Measurements from ENCODE around the gene DCP2. TPM values are rescaled to one million over a fixed set of nuclear protein-coding genes. Genes with fewer than 3 reads are reported as not detected.

Gene DCP2
- total RNA-seq, 4 donors from 2014 or later, result 15.7 to 26.7 (median 17.7) TPM

DNA sequence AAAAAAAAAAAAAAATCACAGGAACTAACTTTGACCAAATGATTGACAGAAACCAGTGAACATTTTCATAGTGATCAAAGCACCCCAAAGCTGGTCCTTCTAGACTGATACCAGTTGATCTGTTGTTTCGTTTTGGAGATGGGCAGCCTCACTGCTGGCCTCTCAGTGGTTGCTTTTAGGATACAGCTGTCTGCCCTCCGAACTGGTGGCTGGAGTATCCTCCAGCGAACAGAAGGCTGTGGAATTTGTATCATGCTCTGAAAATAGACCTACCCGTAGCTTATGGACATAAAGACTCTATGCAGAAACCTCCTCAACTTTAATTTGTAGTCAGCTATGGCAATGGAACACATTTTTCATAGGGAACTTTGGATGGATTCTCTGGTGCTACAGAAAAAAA is 49.0 kb downstream of the DCP2 start:
- no peak overlapping the region for H3K4me3 ChIP-seq
- 95% methylated on average over 4 of the region's 4 CpGs for WGBS
- no peaks in the 10 kb centered on the region for H3K27me3 ChIP-seq
- intact Hi-C loops (cut with DNase I), result no loop called here
- no peaks in the 10 kb centered on the region for H3K9me3 ChIP-seq
- no peak overlapping the region for H3K27ac ChIP-seq (replicated peaks in 1 of 4)
- peaks cover 0 to 40% (median 38%) of the 10 kb centered on the region in 4 donors for H3K36me3 ChIP-seq
- no peaks in the 10 kb centered on the region for H3K4me1 ChIP-seq
- DNase-seq (ENCODE audit: extremely low spot score), result no peak
- TF ChIP-seq EP300 (IDR thresholded peaks at IDR 0.05) (no peak), CTCF (IDR thresholded peaks at IDR 0.05) (no peak), POLR2AphosphoS5 (IDR thresholded peaks at IDR 0.05) (no peak), POLR2A (IDR thresholded peaks at IDR 0.05; ENCODE audit: low read depth) (no peak)

- TF ChIP-seq POLR2A (IDR thresholded peaks at IDR 0.05; ENCODE audit: low read depth) (no peak), CTCF (IDR thresholded peaks at IDR 0.05) (no peak), POLR2AphosphoS5 (IDR thresholded peaks at IDR 0.05) (no peak), EP300 (IDR thresholded peaks at IDR 0.05) (no peak)
- peaks cover 0 to 40% (median 38%) of the 10 kb centered on the region in 4 donors for H3K36me3 ChIP-seq
- no peak overlapping the region for H3K4me3 ChIP-seq
- H3K27ac ChIP-seq (replicated peaks in 1 of 4), result no peak overlapping the region
- no peaks in the 10 kb centered on the region for H3K9me3 ChIP-seq
- no peaks in the 10 kb centered on the region for H3K27me3 ChIP-seq
- no peak for DNase-seq (ENCODE audit: extremely low spot score)
- intact Hi-C loops (cut with DNase I), result no loop called here
- H3K4me1 ChIP-seq, result no peaks in the 10 kb centered on the region
- 94% methylated on average over 4 of the region's 4 CpGs for WGBS
Observed at GRCh38 chr5:113026211-113026610, 49.6 kb downstream of the DCP2 start.

GRCh38 chr5:113027015-113027414 is 50.4 kb downstream of the DCP2 start:
- H3K27me3 ChIP-seq, result no peaks in the 10 kb centered on the region
- peaks cover 0 to 40% (median 38%) of the 10 kb centered on the region in 4 donors for H3K36me3 ChIP-seq
- intact Hi-C loops (cut with DNase I), result no loop called here
- H3K4me1 ChIP-seq, result peaks cover 0 to 5% (median 0%) of the 10 kb centered on the region in 4 donors
- DNase-seq (ENCODE audit: extremely low spot score), result no peak
- TF ChIP-seq POLR2AphosphoS5 (IDR thresholded peaks at IDR 0.05) (no peak), EP300 (IDR thresholded peaks at IDR 0.05) (no peak), POLR2A (IDR thresholded peaks at IDR 0.05; ENCODE audit: low read depth) (no peak), CTCF (IDR thresholded peaks at IDR 0.05) (no peak)
- 89% methylated on average over 8 of the region's 8 CpGs for WGBS
- H3K9me3 ChIP-seq, result no peaks in the 10 kb centered on the region
- H3K27ac ChIP-seq (replicated peaks in 1 of 4), result no peak overlapping the region
- H3K4me3 ChIP-seq, result no peak overlapping the region

- Histone ChIP-seq H3K27ac (replicated peaks in 1 of 4) (no peak overlapping the region), H3K27me3 (no peaks in the 10 kb centered on the region), H3K36me3 (peaks cover 0 to 40% (median 38%) of the 10 kb centered on the region in 4 donors), H3K4me1 (peaks cover 0 to 7% (median under 1%) of the 10 kb centered on the region in 4 donors), H3K4me3 (no peak overlapping the region), H3K9me3 (no peaks in the 10 kb centered on the region)
- TF ChIP-seq POLR2AphosphoS5 (IDR thresholded peaks at IDR 0.05), result no peak
- no peak for TF ChIP-seq EP300 (IDR thresholded peaks at IDR 0.05)
- TF ChIP-seq CTCF (IDR thresholded peaks at IDR 0.05), result no peak
- no peak for TF ChIP-seq POLR2A (IDR thresholded peaks at IDR 0.05; ENCODE audit: low read depth)
- DNase-seq (ENCODE audit: extremely low spot score), result no peak
- WGBS, result 88% methylated on average over 5 of the region's 5 CpGs
- intact Hi-C loops (cut with DNase I), result no loop called here
Observed at GRCh38 chr5:113027431-113027830, 50.8 kb downstream of the DCP2 start.

- WGBS, result 76% methylated on average over 6 of the region's 6 CpGs
- Histone ChIP-seq H3K36me3 (peaks cover 0 to 40% (median 37%) of the 10 kb centered on the region in 4 donors), H3K4me3 (no peak overlapping the region), H3K9me3 (no peaks in the 10 kb centered on the region), H3K27ac (replicated peaks in 1 of 4) (no peak overlapping the region), H3K27me3 (no peaks in the 10 kb centered on the region), H3K4me1 (peaks cover 8 to 14% (median 9%) of the 10 kb centered on the region in 4 donors)
- DNase-seq (ENCODE audit: extremely low spot score), result no peak
- no peak for TF ChIP-seq EP300 (IDR thresholded peaks at IDR 0.05)
- no peak for TF ChIP-seq CTCF (IDR thresholded peaks at IDR 0.05)
- TF ChIP-seq POLR2AphosphoS5 (IDR thresholded peaks at IDR 0.05), result no peak
- no peak for TF ChIP-seq POLR2A (IDR thresholded peaks at IDR 0.05; ENCODE audit: low read depth)
- intact Hi-C loops (cut with DNase I), result no loop called here
Observed at GRCh38 chr5:113029614-113030013, 53.0 kb downstream of the DCP2 start.
